Measurements from ENCODE around the gene PACSIN2.

DNA sequence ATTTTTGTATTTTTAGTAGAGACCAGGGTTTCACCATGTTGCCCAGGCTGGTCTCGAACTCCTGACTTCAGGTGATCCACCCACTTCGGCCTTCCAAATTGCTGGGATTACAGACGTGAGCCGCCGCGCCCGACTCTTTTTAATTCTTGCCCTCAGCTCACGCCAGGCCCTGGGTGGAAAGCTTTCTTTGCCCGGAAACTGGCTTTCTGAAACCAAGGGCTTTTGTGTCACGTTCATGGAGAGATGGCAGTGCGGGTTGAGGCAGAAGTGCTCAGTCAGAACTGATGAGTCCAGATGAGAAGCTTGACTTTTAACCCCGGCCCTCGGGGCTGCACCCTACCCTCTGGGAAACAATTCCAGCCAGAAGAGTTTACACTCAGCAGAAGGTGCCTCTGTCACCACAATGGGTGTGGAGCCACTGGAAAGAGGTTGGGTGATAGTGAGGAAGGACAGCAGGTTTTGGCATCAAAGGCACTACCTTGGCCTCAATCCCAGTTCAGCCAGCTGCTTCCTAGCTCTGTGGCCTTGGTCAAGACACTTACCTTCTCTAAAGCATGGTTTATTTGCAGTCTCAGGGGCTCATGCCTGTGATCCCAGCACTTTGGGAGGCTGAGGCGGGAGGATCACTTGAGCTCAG, 157.0 kb downstream of the PACSIN2 start:
- TF ChIP-seq, protein P1, sequence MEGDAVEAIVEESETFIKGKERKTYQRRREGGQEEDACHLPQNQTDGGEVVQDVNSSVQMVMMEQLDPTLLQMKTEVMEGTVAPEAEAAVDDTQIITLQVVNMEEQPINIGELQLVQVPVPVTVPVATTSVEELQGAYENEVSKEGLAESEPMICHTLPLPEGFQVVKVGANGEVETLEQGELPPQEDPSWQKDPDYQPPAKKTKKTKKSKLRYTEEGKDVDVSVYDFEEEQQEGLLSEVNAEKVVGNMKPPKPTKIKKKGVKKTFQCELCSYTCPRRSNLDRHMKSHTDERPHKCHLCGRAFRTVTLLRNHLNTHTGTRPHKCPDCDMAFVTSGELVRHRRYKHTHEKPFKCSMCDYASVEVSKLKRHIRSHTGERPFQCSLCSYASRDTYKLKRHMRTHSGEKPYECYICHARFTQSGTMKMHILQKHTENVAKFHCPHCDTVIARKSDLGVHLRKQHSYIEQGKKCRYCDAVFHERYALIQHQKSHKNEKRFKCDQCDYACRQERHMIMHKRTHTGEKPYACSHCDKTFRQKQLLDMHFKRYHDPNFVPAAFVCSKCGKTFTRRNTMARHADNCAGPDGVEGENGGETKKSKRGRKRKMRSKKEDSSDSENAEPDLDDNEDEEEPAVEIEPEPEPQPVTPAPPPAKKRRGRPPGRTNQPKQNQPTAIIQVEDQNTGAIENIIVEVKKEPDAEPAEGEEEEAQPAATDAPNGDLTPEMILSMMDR (IDR thresholded peaks at IDR 0.05) = no peak
- TF ChIP-seq POLR2AphosphoS5 (IDR thresholded peaks at IDR 0.05) = no peak
